Choroid plexus epithelial cell (primary cell): Measurements from ENCODE around the gene POU2F2.

Source experiments
- DNase-seq: peaks from one replicate; pipeline ENCODE4 v3.0.0-alpha.2; 2010; ENCODE audit warnings: low read depth
- H3K4me3 ChIP-seq: 2 replicates; pipeline ENCODE4 v1.5.1; 2011; ENCODE audit warnings: low read depth, mild to moderate bottlenecking, control low read depth, low read length, moderate library complexity
- CTCF ChIP-seq: conservative IDR thresholded peaks from 2 replicates; pipeline ENCODE4 v1.5.1; 2011; ENCODE audit warnings: low read depth, mild to moderate bottlenecking, control low read depth, inconsistent platforms, low read length, moderate library complexity

Gene POU2F2

GRCh38 chr19:42095814-42096230 is 36.4 kb downstream of the POU2F2 start:
- H3K4me3 ChIP-seq, result no peak overlapping the region
- TF ChIP-seq CTCF, result no peak
- no peak for DNase-seq

DNA sequence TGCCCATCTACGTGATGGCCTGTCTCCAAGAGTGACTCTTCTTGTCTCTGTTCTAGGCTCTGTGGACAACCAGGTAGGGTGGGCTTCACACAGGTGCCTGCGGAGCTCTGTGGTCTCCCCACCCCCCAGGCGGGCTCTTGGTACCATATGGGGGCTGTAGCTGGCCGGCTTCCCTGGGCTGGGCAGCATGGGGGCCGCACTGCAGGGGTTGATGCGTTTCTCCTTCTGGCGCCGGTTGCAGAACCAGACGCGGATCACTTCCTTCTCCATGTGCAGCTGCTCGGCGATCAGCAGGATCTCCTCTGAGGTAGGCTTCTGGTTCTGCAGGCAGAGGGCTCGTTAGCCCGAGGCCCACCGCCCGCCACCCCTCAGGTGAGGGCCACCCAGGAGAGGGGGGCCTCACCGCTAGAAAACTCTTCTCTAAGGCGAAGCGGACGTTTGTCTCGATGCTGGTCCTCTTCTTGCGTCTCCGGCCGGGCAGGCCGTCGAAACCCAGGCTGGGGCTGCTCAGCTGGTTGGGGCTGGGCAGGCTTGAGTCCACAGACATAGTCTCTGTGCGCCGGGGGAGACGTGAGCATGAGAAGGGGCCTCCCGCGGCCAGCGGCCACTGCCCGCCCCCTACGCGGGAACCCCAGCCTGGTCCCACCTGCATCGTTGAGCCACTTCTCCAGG is 37.0 kb downstream of the POU2F2 start:
- no peak for DNase-seq
- H3K4me3 ChIP-seq, result no peak overlapping the region
- no peak for TF ChIP-seq CTCF

DNA sequence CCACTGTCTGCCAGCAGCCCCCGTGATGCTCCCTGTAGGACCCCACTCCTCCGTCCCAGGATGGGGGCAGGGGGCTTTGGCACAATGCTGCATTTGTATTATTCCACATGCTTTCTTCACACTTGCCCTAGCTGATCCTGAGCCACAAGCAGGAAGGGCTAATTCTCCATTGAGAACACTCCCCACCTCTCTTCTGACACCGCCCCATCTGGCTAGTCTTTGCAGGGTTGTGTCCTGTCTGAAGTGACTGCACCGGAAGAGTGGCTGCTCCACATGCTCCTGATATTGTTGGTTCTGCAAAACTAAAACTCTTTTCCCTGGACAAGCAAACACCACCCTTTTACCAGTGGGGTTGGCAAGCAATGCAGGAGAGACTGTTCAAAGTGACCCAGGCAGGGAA is 38.3 kb downstream of the POU2F2 start:
- DNase-seq, result no peak
- TF ChIP-seq CTCF, result no peak
- no peak overlapping the region for H3K4me3 ChIP-seq

DNA sequence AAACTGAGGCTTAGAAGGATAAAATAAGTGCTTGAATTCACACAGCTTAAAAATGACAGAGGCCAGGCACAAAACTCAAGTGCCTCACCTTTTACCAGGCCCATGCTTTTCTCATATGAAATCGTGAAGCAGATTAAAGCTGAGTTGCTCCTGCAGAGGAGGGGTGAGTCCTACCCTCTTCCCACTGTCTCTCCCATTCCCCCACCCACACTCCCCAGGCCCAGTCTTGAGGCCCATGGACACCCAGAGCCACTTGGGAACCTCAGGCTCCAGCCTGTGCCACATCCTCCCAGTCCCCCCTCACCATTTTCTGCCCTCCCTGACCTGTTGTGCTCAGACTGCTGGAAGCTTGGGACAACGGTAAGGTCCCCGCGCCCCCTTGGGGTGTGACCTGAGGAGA is 38.7 kb downstream of the POU2F2 start:
- no peak for DNase-seq
- no peak overlapping the region for H3K4me3 ChIP-seq
- no peak for TF ChIP-seq CTCF

- peak; percentile 82 for TF ChIP-seq CTCF
- no peak for DNase-seq
- no peak overlapping the region for H3K4me3 ChIP-seq
Observed at GRCh38 chr19:42092350-42092749, 39.9 kb downstream of the POU2F2 start.

DNA sequence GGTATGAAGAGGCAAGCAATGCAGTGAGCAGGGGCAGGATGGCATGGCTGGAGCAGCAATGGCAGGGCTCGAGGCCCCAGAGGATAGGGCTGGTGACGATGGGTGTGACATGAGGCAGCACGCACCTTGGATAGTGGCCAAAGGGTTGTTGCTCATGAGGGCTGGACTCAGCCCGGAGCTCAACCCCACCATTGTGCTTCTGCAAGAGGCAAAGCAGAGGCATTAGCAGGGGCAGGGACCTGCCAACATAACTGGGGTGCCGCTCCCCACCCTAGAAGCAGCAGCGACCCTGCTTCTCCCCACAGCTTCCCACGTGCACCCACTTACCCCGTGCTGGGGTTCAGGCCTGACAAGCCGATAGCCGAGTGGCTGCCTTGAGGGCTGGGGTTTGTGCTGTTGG is 40.5 kb downstream of the POU2F2 start:
- TF ChIP-seq CTCF, result no peak
- no peak overlapping the region for H3K4me3 ChIP-seq
- DNase-seq, result no peak

DNA sequence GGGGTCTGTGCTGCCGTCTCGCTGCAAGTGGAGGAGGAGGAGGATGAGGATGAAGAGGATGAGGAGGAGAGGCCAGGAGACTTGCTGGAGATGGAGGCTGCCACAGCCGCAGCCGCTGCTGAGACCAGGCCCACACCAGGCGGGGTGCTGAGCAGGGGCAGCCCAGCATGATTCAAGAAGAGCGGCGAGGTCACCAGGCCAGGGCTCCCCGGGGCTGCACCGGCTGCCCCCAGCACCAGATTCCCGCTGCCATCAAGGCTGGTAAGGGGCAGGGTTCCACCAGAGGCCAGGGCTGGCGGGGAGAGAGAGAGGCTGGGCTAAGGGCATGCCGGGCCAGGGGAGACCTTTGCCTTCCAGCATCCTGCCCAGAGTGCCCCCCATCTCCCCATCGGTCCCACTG is 40.9 kb downstream of the POU2F2 start:
- H3K4me3 ChIP-seq, result no peak overlapping the region
- no peak for TF ChIP-seq CTCF
- DNase-seq, result no peak
